ENCODE results near the gene INPP4B.
"Not testable (repeated sequence)": the region's sequence is repeated elsewhere in the genome, so short reads cannot be mapped to it uniquely, and the experiment has no call there.

Gene INPP4B

GRCh38 chr4:142823796-142824195 lies 22.3 kb downstream of the INPP4B start:
- no peak for DNase-seq

- DNase-seq, result no peak
Measured at GRCh38 chr4:142818476-142818875, 27.6 kb downstream of the INPP4B start.

- no peak for DNase-seq
Measured at GRCh38 chr4:142818031-142818430, 28.1 kb downstream of the INPP4B start.

- peak; percentile 61 for DNase-seq
Measured at GRCh38 chr4:142817442-142817841, 28.7 kb downstream of the INPP4B start.

GRCh38 chr4:142815834-142816233 lies 30.3 kb downstream of the INPP4B start:
- DNase-seq, result peak; percentile 51

- DNase-seq, result no peak
Measured at GRCh38 chr4:142813388-142813787, 32.7 kb downstream of the INPP4B start.

GRCh38 chr4:142812091-142812490 lies 34.0 kb downstream of the INPP4B start:
- DNase-seq, result no peak

- no peak for DNase-seq
Measured at GRCh38 chr4:142811034-142811433, 35.1 kb downstream of the INPP4B start.

GRCh38 chr4:142809559-142809958 lies 36.5 kb downstream of the INPP4B start:
- DNase-seq, result no peak

GRCh38 chr4:142803879-142804278 lies 42.2 kb downstream of the INPP4B start:
- not testable (repeated sequence) for DNase-seq

- DNase-seq, result no peak
Measured at GRCh38 chr4:142801966-142802365, 44.1 kb downstream of the INPP4B start.

- DNase-seq, result no peak
Measured at GRCh38 chr4:142781114-142781513, 65.0 kb downstream of the INPP4B start.

GRCh38 chr4:142778900-142779299 lies 67.2 kb downstream of the INPP4B start:
- no peak for DNase-seq

- DNase-seq, result no peak
Measured at GRCh38 chr4:142778430-142778829, 67.7 kb downstream of the INPP4B start.

GRCh38 chr4:142777045-142777743 lies 68.9 kb downstream of the INPP4B start:
- no peak for DNase-seq

GRCh38 chr4:142776026-142776425 lies 70.1 kb downstream of the INPP4B start:
- DNase-seq, result no peak

- DNase-seq, result no peak
Measured at GRCh38 chr4:142773505-142773904, 72.6 kb downstream of the INPP4B start.

- no peak for DNase-seq
Measured at GRCh38 chr4:142762280-142762679, 83.8 kb downstream of the INPP4B start.

- no peak for DNase-seq
Measured at GRCh38 chr4:142752202-142752786, 93.8 kb downstream of the INPP4B start.

GRCh38 chr4:142743121-142743825 lies 102.8 kb downstream of the INPP4B start:
- no peak for DNase-seq

- no peak for DNase-seq
Measured at GRCh38 chr4:142741995-142742394, 104.1 kb downstream of the INPP4B start.

- no peak for DNase-seq
Measured at GRCh38 chr4:142728233-142728632, 117.9 kb downstream of the INPP4B start.

- DNase-seq, result no peak
Measured at GRCh38 chr4:142727149-142727548, 119.0 kb downstream of the INPP4B start.

GRCh38 chr4:142725886-142726285 lies 120.2 kb downstream of the INPP4B start:
- no peak for DNase-seq

Data from stimulated activated CD4-positive, alpha-beta T cell treated with anti-CD3 and anti-CD28 coated beads, Interleukin-15, amount 100 ng/mL, for 24 hours (primary cell).